NCI-H446 treated with DMSO at 0.1 percent for 48 hours (cell line): ENCODE data around the gene EIF5AL1.
"Not testable (repeated sequence)": the region's sequence is repeated elsewhere in the genome, so short reads cannot be mapped to it uniquely, and the experiment has no call there.

Source experiments
- DNase-seq: peaks from one replicate; lab custom pipeline; 2025; lab: John Stamatoyannopoulos, UW

The EIF5AL1 gene

DNA sequence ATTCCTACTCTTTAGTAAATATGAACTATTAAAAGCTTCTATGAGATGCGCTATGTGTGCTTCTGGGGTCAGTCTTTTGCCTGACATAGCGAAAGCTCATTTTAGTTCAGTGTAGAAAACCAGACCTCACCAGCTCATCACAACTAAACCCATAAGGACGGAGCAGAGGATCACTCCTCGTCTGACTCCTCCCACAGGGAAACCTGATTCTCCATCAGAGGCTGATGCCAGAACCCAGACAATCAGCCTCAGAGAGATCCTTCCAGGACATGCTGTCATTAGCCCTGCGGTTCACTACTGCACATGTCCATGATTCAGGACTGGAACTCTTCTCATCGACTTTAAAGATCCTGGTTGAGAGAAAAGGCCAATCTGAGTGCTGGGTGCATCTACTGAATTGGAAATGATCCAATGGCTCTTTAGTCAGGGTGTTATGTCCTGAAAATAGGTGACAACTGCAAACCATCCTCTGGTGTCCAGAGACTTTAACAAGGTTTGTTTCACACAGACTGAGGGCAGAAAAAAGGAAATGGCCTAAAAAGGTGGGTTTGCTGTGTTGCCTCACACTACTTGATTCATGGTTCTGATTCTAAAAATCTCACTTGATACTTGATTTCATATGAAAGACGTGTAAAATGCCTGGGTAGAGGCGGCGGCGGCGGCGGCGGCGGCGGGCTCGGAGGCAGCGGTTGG lies at the start of gene EIF5AL1:
TSS of gene EIF5AL1 (plus strand) at position 643 of the 693 bp plus-strand sequence. CDS start 117 bp downstream, outside the sequence.
- DNase-seq = not testable (repeated sequence)

DNA sequence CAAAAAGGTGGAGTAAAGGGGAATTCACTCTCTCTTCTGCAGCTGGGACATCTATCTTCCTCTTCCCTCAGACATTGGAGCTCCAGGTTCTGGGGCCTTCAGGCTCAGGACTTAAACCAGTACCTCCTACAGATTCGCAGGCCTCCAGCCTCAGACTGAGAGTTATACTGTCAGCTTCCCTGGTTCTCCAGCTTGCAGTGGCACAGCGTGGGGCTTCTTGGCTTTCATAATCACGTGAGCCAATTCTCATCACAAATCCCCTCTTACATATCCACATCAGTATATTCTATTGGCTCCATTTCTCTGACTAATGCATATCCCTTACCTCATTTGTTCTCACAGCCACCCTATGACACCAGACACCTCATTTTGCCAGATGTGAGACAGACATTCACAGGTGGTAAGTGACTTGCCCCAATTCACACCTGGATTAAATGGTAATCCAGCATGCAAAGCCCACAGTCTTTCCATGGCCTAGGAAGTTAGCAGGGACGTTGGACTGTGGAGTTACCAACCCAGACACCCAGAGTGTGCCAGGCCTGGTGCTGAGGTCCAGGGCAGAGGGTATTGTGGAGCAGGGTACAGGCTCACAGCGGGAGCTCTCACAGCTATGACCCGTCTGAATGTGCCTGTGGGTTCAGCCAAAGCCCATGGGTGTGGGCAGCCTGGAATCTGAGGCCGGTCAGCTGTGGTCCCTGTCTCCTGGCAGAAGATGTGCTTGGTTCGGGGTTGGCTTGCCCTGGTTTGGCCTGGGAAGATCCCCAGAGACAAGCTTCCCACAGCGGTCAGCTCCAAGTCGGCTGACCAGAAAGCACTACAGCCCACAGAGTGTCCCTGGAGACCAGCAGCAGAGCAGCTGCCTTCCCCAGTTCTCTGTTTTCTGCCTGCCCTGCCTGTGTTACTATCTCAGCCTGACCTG lies 48.5 kb upstream of the EIF5AL1 start:
- DNase-seq = no peak

- DNase-seq = no peak
Observed at GRCh38 chr10:79465341-79465740, 47.0 kb upstream of the EIF5AL1 start.

DNA sequence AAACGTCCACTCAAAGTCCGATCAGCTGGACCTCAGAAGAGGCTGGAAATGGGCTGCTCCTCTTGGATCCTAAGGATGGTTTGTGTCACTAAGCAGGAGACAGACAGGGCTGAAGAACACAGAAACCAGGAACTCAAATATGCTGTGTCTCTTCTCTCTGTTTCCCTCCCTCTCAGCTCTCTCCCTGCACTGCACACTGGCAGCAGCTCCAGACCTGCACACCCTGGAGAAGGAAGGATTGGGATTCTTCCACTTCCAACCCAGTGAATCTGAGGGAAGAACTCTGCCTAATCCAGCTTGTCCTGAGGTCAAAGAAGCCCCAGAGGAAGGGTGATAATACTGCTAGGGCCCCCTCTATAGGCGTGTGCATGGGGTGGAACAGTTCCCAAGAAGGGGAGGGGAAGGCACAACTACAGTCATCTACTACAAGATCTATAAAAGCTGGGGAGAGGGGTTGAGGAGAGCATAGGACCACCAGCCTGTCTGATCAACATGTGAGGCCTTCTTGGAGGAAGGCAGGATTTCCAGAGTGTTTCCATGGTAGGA lies 44.2 kb upstream of the EIF5AL1 start:
- DNase-seq = no peak

GRCh38 chr10:79468841-79469585 lies 43.3 kb upstream of the EIF5AL1 start:
- no peak for DNase-seq

DNA sequence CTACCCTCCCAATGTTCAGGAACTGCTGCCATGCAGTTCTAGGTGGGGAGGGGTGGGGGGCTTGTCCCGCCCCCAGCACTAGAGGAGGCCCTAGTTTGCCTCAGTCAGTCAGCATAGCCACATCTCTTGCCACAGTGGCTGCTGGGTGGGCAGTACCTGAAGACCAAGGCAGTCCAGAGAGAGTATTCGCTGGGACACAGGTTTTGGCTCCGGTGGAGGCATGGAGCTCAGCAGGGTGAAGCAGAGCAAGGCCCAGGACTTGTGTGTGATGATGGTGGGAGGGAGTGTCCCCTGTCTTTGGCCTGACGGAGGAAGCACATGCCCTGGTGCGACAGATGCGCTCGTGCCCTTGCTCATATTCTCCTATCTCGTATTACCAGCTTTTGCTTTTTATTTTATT lies 42.2 kb upstream of the EIF5AL1 start:
- DNase-seq = no peak

GRCh38 chr10:79471776-79472175 lies 40.6 kb upstream of the EIF5AL1 start:
- no peak for DNase-seq

DNA sequence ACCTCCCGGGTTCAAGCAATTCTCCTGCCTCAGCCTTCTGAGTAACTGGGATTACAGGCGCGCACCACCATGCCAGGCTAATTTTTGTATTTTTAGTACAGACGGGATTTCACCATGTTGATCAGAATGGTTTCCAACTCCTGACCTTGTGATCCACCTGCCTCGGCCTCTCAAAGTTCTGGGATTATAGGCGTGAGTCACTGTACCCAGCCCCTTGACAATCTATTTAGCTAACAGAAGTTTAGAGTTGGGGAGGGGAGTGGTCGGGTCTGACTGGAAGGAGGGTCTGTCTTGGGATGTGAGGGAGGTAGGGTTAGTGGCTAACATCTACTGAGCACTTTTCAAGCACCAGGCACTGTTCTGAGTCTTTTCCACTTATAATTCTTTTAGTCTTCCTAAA lies 39.9 kb upstream of the EIF5AL1 start:
- no peak for DNase-seq

DNA sequence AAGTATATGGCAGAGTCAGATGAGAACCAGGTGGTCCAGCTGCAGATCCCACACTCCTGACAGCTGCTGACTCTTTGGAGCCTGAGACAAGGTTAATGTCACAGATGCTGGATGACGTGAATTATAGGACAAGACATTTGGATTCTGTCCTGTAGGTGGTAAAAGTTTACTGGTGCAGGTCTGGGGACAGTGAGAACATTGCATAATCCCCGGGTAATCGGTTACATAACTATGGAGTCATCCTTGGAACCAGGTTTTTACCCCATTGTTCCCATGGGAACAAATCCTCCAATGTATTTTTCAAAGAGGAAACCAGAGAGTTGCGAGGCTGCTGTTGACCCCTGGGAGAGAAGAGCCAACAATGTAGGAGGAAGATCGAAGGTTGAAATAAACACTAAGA lies 39.4 kb upstream of the EIF5AL1 start:
- DNase-seq = no peak

GRCh38 chr10:79473496-79474095 lies 38.7 kb upstream of the EIF5AL1 start:
- DNase-seq = no peak

GRCh38 chr10:79475119-79475653 lies 37.1 kb upstream of the EIF5AL1 start:
- no peak for DNase-seq

- no peak for DNase-seq
Observed at GRCh38 chr10:79475877-79476276, 36.5 kb upstream of the EIF5AL1 start.

GRCh38 chr10:79476645-79477044 lies 35.7 kb upstream of the EIF5AL1 start:
- no peak for DNase-seq

- no peak for DNase-seq
Observed at GRCh38 chr10:79477456-79477855, 34.9 kb upstream of the EIF5AL1 start.

DNA sequence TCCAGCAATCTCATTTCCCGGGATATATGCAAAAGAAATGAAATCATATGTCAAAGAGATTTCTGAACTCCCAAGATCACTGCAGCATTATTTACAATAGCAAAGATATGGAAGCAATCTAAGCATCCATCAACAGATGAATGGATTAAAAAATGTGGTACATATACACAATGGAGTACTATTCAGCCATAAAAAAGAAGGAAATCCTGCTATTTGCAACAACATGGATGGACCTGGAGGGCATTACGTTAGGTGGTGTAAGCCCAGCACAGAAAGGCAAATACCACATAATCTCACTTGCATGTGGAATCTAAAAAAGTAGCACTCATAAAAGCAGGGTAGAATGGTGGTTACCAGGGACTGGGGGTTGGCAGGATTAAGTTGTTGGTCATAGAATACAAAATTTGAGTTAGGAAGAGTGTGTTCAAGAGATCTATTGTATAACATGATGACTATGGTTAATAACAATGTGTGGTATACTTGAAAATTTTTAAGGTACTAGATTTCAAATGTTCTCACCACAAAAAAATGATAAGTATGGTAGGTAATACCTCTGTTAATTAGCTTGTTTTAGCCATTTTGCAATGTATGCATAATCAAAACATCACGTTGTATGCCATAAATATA lies 32.9 kb upstream of the EIF5AL1 start:
- DNase-seq = no peak

- no peak for DNase-seq
Observed at GRCh38 chr10:79482304-79482703, 30.0 kb upstream of the EIF5AL1 start.

DNA sequence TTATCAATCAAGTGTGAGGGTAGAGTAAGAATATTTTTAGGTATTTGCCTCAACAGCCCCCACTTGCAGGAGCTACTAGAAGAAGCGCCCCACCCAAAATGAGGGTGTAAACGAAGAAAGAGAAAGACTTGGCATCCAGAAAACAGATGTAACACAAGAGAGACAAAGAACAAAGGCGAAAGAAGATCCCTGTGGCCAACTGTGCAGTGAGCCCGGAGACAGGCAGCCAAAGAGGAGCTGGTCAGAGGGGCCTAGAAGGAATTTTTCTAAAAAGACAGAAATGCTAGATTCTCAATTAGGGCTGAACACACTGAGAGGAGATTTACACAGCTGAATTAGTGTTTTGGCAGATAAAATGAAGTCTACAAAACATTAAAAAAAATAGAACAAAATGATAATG lies 29.6 kb upstream of the EIF5AL1 start:
- no peak for DNase-seq

DNA sequence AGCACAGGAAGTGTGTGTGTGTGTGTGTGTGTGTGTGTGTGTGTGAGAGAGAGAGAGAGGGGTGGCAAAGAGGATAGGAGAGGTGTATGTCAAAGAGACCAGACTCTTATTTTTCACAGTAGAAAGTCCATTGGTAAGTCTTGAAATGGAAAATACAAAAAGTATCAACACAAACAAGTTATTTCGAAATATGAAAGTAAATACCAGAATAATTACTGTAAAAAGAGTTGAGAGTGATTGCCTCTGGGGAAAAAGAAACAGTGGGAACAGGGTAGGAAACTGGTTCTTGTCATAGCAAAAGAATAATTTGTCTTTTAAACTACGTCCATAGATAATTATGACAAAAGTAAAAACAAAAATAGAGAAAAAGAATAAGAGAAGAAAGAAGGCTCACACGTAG lies 29.0 kb upstream of the EIF5AL1 start:
- DNase-seq = no peak

- no peak for DNase-seq
Observed at GRCh38 chr10:79483948-79484347, 28.4 kb upstream of the EIF5AL1 start.

GRCh38 chr10:79484476-79484875 lies 27.9 kb upstream of the EIF5AL1 start:
- DNase-seq = no peak
